HG03108 (cell line): ENCODE data around the gene FOLR2.

Experiments
- ATAC-seq: cut with Tn5 transposase; IDR thresholded peaks from one replicate; pipeline ENCODE4 v1.9.1; 2021; ENCODE audit warnings: moderate library complexity; ENCODE audit not compliant: unreplicated experiment

Gene FOLR2

DNA sequence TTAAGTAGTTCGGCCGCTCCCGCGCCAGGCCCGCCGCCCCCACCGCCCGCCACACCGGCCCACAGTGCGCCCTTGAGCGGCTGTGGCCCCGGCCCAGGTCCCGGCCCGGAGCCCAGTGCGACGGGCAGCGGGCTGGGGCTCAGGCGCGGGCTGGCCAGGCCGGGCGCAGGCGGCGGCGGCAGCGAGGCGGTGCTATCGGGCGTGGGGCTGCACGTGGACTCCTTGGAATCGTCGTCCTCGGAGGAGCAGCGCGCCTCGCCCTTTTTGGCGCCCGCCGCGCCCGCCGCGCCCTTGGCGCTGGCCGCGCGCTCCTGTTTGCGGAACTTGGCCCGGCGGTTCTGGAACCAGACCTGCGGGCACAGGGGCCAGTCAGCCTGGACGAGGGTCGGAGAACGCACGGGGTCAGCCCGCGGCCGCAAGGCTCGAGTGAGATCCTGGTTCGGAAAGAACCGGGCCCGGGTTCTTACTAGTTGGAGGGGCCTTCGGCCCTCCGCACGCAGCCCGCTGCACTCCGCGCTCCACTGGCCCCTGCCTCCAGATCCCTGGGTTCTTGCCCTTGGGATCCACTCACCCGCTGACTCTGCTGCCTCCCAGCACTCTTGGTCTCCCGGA lies 23.4 kb downstream of the FOLR2 start:
- no peak for ATAC-seq

- no peak for ATAC-seq
These were observed 24.1 kb downstream of the FOLR2 start for GRCh38 chr11:72240461-72241290.

DNA sequence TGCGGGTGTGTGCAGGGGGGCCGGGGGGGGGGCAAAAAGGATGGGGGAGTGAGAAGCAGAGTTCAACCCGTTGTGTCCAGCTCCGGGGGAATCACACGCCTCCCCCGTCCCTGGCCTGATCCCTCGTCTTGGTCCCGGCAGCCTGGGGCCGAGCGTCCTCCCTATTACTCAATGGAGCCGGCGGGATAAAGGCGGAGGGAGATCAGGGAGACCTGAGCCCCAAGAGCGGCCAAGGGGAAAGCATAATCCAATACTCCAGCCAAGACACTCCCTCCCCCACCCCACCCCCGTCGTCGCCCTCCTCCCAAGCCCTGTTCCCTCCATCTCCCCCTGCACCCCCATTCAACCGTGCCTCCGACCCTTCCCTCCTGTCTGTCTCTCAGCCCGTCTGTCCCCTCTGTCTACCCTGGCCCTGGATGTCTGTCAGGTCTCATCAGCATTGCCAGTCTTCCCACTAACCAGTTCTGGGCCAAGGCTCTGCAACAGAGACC lies 24.7 kb downstream of the FOLR2 start:
- no peak for ATAC-seq

GRCh38 chr11:72242141-72242540 lies 25.5 kb downstream of the FOLR2 start:
- no peak for ATAC-seq

GRCh38 chr11:72243173-72244059 lies 26.8 kb downstream of the FOLR2 start:
- ATAC-seq: no peak

DNA sequence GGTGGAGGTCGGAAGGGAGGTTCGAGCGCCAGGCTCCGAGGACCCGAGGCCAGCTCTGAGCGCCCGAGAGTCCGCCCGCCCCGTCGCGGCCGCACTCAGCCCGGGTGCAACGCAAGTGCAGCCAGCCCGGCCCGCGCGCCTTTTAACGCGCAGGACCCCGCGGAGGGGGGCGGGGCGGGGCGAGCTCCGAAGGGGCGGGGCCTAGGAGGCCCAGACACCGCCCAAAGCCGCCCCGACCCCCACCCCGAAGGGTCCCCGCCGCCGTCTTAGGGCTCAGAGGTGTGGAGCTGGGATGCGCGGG lies 27.4 kb downstream of the FOLR2 start, which contains the start of gene PHOX2A:
Gene PHOX2A, minus strand, starts transcription at position 117 of the 301 bp plus-strand sequence. CDS start 172 bp downstream, outside the sequence.
- no peak for ATAC-seq

DNA sequence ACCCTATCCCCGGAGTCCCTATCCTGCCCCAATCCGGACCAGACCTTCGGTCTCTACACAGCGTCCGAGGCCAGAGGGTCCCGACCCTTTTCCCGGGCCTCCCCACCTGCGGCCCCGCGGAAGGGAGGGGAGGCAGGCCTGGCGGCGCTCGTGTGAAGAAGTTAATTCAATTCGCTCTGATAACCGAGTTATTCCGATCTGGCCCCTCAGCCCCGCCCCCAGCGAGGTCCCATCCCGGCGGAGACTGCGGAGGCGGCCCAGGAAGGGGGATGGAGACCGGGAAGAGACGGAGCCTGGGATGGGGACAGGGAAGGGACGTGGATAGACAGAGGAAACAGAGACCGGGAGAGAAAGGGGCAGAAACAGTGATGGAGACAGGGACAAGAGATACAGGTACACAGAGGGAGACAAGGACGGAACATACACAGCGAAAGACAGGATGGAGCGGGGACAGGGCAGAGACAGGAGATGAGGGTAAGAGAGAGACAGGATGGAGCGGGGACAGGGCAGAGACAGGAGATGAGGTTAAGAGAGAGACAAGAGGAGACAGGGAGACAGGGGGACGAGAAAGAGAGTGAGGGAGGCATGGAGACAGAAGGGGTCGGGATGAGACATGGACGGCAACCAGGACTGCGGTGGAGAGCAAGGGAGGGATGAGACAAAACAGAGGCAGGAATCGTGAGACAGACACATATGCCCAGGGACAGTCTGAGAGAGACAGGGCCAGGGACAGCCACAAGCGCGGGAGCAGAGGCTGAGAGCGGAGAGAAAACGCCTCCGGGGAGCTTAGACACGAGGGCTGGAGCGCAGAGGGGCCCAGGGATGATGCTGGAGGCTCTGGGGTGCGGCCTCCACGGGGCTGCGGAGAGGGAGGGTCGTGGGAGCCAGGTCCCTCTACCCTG lies 28.0 kb downstream of the FOLR2 start:
- no peak for ATAC-seq

DNA sequence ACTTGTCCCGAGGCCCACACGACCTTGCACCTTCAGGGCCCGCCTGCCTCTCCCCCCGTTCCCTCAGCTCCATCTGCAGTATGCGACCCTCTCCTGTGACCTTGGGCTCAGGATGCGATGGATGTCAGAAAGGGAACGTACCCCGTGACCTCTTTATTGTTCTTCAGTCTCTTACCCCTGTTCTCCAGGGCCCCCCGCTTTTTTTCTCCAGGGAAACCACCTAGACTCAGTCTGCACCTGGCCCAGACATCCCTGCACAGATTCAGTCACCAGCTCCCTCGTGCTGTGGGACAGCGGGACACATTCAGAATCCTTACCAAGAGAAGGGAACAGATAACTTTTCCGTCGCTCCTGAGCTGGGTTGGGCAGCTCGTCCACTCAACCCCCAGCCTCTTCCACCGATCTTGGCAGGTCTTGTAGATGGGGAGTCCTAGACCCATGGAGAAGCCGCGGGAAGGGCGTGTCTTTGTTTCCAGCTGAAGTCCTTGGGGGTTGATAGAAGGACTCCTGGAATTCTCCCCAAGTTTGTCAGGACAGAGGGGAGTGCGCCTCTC lies 28.7 kb downstream of the FOLR2 start:
- ATAC-seq: no peak

GRCh38 chr11:72247584-72247983 lies 31.0 kb downstream of the FOLR2 start:
- ATAC-seq: no peak

DNA sequence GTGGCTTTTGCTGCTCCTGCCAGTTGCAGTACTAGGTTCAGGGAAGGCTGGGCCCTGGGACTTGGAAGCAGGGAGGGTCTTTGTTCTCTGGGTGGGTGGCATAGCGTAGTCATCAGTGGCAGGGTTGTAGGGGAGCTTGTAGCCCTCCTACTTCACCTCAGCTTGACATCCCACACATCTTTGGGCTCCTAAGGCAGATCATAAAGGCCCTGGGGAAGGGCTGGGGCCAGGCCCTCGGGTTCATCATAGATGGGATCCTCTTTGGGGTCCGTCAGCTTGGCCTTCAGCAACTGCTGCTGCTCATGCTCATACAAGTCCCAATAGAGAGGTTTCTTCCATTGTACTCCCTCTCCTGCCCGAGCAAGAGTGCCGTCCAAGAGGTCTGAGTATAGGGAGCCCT lies 33.4 kb downstream of the FOLR2 start:
- ATAC-seq: no peak

- ATAC-seq: no peak
These were observed 34.3 kb downstream of the FOLR2 start for GRCh38 chr11:72250661-72251464.

DNA sequence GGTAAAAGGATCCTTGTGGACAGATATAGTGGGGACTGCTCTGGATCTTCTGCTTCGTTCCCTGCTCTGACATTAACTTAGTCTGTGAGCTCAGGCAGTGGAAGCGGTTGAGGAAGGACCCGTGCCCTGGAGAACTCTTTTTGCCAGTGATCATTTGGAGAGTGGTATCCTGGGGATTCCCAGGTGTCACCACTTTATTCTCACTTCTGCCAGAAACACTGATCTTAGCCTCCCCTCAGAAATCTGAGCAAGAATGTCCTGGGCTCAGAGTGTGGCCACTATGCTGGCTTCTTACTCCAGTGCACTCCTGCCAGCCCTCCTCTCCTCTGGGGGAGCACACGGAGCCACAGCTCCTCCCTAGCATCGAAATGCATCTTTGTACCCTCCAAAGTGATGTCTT lies 35.0 kb downstream of the FOLR2 start:
- ATAC-seq: no peak

GRCh38 chr11:72253392-72253791 lies 36.8 kb downstream of the FOLR2 start:
- no peak for ATAC-seq

GRCh38 chr11:72254299-72254993 lies 37.9 kb downstream of the FOLR2 start:
- no peak for ATAC-seq

DNA sequence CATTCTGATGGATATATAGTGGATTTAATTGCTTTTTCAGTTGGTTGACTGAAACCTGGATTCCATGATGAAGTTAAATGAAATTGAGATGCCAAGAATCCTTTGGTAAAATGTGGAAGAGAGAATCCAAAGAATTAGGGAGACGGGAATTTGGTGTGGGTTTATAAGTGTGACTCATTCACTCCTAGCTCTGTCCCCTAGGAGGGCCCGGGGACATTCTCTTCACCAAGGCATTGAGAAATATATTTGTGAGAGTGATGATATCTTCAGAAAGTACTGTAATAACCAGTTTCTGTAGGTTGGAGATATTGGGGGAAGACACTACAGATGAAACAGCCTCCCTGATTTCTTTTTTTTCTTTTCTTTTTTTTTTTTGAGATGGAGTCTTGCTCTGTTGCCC lies 41.0 kb downstream of the FOLR2 start:
- no peak for ATAC-seq

GRCh38 chr11:72259490-72259889 lies 42.9 kb downstream of the FOLR2 start:
- ATAC-seq: no peak

GRCh38 chr11:72260574-72260973 lies 44.0 kb downstream of the FOLR2 start:
- ATAC-seq: no peak

DNA sequence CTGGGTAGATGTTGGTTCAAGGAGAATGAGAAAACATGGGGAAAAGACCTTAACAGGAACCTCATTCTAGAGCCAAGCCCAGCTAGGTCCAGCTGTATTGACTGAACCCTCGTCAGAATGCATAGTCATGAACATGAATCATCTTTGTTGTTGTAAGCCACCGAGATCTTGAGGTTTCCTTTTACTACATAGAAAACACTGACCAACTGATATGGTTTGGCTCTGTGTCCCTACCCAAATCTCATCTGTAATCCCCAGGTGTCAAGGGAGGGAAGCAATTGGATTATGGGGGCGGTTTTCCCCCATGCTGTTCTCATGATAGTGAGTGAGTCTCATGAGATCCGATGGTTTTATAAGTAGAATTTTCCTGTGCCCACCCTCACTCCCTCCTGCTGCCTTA lies 46.8 kb downstream of the FOLR2 start:
- no peak for ATAC-seq

- ATAC-seq: no peak
These were observed 49.4 kb downstream of the FOLR2 start for GRCh38 chr11:72265951-72266350.
